AG04449 (cell line): Measurements from ENCODE around the gene DSE.
"Not testable (repeated sequence)": the region's sequence is repeated elsewhere in the genome, so short reads cannot be mapped to it uniquely, and the experiment has no call there.

Source experiments
- CTCF ChIA-PET: fragments of 350-600 bp; formaldehyde crosslinking; extraction: SDS; loops from one replicate; lab custom pipeline; 2021; ENCODE audit warnings: antibody characterized with exemption; lab: Yijun Ruan, JAX
- POLR2A ChIA-PET: fragments of 400-600, 350-600 bp; formaldehyde crosslinking; extraction: SDS; loops from one replicate; lab custom pipeline; 2020; ENCODE audit warnings: antibody characterized with exemption, inconsistent platforms; lab: Yijun Ruan, JAX
- DNase-seq: peaks from one replicate; pipeline ENCODE4 v3.0.0-alpha.2; 2010; ENCODE audit warnings: low read depth, low spot score
- H3K4me3 ChIP-seq: 2 replicates; pipeline ENCODE4 v1.5.1; 2011; ENCODE audit warnings: low read depth, mild to moderate bottlenecking, control low read depth, low read length
- TF ChIP-seq, protein P1 (sequence below): IDR thresholded peaks from one replicate; pipeline ENCODE4 v1.5.1; 2011; ENCODE audit warnings: mild to moderate bottlenecking, moderate library complexity, low read length, control low read depth, inconsistent platforms; ENCODE audit not compliant: insufficient read depth; ENCODE audit errors: missing control alignments

Gene DSE

DNA sequence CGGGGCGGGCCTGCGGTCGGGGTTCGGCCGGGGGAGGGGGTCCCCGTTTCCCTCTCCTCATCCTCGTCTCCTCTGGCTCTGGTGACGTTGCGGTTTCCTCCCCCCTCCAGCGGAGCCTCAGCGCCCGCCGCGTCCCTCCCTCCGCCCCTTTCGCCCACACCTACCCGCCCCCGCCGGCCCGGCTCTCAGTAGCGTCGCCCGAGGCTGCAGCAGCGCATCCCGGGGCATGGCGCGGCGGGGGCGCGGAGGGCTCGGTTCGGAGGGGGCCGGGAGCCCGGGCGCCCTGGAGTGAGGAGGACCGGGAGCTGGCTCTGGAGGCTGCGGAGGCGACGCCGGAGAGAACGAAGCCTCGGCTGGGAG is at the start of gene DSE:
DSE (plus strand) TSS at position 188 of the 360 bp plus-strand sequence. CDS start 28,304 bp downstream, outside the sequence.
- CTCF ChIA-PET = interaction anchor here (0.7 to 2.2 kb wide), 8 partner anchors 11 to 190 kb away, joined by 3 to 8 read pairs (median 3); no protein-coding TSS in a partner anchor
- no peak for DNase-seq
- TF ChIP-seq, protein P1, sequence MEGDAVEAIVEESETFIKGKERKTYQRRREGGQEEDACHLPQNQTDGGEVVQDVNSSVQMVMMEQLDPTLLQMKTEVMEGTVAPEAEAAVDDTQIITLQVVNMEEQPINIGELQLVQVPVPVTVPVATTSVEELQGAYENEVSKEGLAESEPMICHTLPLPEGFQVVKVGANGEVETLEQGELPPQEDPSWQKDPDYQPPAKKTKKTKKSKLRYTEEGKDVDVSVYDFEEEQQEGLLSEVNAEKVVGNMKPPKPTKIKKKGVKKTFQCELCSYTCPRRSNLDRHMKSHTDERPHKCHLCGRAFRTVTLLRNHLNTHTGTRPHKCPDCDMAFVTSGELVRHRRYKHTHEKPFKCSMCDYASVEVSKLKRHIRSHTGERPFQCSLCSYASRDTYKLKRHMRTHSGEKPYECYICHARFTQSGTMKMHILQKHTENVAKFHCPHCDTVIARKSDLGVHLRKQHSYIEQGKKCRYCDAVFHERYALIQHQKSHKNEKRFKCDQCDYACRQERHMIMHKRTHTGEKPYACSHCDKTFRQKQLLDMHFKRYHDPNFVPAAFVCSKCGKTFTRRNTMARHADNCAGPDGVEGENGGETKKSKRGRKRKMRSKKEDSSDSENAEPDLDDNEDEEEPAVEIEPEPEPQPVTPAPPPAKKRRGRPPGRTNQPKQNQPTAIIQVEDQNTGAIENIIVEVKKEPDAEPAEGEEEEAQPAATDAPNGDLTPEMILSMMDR = no peak
- H3K4me3 ChIP-seq = peak within 1 kb of the TSS; percentile 92
- POLR2A ChIA-PET = interaction anchor here (1.2 to 2.3 kb wide), 8 partner anchors 9 to 192 kb away, joined by 4 to 13 read pairs (median 5); partner anchors contain the start of gene TSPYL1

DNA sequence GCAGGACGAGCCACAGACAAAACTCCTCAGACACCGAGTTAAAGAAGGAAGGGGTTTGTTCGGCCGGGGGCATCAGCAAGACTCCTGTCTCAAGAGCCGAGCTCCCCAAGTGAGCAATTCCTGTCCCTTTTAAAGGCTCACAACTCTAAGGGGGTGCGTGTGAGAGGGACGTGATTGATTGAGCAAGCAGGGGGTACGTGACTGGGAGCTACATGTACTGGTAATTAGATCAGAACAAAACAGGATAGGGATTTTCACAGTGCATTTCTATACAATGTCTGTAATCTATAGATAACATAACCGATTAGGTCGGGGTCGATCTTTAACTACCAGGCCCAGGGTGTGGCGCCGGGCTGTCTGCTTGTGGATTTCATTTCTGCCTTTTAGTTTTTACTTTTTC is 48.8 kb upstream of the DSE start:
- DNase-seq, H3K4me3 ChIP-seq, POLR2A ChIA-PET, CTCF ChIA-PET: not testable (repeated sequence)

DNA sequence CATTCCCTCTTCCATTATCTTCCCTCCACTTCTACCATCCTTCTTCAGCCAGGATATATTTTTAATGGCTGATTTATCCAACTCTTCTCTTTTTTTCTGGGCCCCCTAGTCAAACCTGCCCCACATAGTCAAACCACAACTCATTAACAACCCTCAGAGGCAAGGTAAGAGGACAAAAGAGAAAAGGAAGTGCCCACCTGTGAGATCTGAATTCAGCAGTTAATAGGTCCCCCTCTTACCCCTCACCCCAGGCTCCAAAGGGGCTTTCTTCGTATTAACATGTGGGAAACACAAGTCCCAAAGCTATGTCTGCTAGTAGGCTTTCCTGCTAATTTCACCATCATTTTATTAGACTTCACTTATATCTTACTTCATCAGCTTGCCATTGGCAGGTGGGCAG is 46.9 kb upstream of the DSE start:
- ChIA-PET CTCF (interaction anchor here (2.2 kb wide), 1 partner anchor 36 kb away, joined by 6 read pairs; no protein-coding TSS in a partner anchor), POLR2A (no interaction called here)
- H3K4me3 ChIP-seq = no peak overlapping the region
- TF ChIP-seq, protein P1 = no peak
- DNase-seq = no peak

DNA sequence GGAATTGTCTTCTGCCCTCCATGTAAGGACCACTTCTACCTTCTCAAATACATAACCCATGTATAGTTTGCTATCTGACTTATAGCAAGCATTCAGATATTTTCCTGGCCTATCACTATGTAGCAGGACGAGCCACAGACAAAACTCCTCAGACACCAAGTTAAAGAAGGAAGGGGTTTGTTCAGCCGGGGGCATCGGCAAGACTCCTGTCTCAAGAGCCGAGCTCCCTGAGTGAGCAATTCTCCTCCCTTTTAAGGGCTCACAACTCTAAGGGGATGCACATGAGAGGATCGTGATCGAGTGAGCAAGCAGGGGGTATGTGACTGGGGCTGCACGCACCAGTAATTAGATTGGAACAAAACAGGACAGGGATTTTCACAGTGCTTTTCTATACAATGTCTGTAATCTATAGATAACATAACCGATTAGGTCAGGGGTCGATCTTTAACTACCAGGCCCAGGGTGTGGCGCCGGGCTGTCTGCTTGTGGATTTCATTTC is 45.1 kb upstream of the DSE start:
- POLR2A ChIA-PET, DNase-seq, H3K4me3 ChIP-seq: not testable (repeated sequence)
- CTCF ChIA-PET = interaction anchor here (2.2 kb wide), 1 partner anchor 38 kb away, joined by 6 read pairs; no protein-coding TSS in a partner anchor

DNA sequence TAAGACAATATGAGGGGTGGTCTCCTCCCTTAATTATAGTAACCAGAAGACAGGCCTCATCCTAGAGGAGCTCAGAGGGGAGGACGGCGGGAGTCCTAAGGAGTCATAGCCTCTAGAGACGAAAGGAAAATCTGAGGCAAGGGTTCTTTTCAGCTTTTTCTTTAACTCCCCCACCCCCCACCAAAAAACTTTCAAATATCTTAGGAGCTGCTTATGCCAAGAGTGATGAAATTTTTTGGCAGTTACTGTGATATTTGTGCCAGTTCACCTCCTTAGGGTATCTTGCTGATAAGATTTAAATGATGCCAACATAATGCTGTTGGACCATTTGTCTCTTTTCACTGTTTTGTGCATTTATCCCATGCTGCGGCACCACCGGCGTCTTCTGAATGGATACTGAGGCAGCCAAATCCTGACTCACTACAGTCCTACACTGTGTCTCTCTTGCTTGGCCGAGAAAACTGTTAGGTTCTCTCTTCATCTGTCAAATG is 44.5 kb upstream of the DSE start:
- ChIA-PET POLR2A (no interaction called here), CTCF (no interaction called here)
- no peak for DNase-seq
- H3K4me3 ChIP-seq = no peak overlapping the region
- TF ChIP-seq, protein P1 = no peak

DNA sequence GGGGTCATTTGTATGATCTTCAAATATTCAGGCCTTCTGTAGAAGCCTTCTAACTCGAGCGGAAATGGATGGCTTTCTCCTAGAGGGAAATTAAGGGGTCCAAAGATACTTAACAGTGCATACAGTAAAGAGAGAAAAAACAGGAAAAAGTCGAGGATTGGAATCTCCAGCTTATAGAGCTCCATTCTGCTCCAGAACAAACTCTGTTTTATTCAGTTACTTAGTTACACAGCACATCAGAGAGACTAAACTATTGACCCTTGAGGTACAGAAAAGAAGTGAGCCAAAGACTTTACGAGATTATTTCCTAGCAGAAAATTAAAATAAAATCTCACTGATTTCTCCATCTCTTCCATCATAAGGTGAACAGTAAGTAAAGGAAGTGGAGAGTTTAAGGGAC is 43.8 kb upstream of the DSE start:
- CTCF ChIA-PET = no interaction called here
- POLR2A ChIA-PET = no interaction called here
- TF ChIP-seq, protein P1 = no peak
- no peak overlapping the region for H3K4me3 ChIP-seq
- no peak for DNase-seq

DNA sequence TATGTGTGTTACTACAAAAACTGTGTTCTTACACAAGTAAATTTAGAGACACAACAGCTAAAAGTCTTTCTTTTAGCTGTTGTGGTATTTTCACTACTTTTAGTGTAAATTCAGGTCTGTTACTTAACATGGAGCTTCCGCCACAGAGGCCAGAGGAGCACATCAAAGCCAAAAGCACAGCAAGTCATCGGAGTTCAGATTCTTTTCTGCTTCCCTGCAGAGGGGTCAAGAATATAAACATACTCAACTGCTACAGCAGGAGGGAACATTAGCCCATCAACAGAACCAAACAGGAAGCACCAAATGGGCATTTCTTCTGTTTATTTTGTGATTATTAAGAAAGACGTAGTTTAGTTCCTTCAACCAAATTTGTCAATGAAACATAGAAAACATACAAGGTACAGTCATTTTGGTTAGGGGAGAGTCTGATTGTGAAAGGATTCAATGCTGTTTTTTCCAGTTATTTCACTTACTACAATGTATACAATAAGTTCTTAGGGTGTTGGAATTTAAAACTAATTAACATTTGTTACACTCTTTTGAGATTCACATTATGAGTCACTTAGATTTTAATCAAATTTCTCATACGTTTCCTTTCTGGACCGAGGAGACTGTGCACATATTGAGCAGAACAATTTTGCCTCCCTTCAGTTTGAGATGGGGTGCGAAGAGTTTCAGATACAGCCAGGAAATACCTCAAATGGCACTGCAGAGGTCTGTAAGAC is 42.8 kb upstream of the DSE start:
- no peak overlapping the region for H3K4me3 ChIP-seq
- TF ChIP-seq, protein P1 = no peak
- POLR2A ChIA-PET = no interaction called here
- DNase-seq = no peak
- CTCF ChIA-PET = interaction anchor here (0.9 kb wide), 1 partner anchor 28 kb away, joined by 3 read pairs; no protein-coding TSS in a partner anchor
